ENCODE results near the gene DMRTB1. TPM values are rescaled to one million over a fixed set of nuclear protein-coding genes. Genes with fewer than 3 reads are reported as not detected.

DMRTB1 gene
- total RNA-seq, 1 experiment from 2014 or later = not detected

- POLR2A ChIA-PET (ENCODE audit: low non-redundant PET) = no interaction called here
- peaks cover 12% of the 10 kb centered on the region for H3K4me1 ChIP-seq (ENCODE audit: insufficient read depth, low read length, poor library complexity, severe bottlenecking)
- no TSS peak for BruUV-seq (replicated peaks)
- H3K27me3 ChIP-seq (replicated peaks; ENCODE audit: insufficient read depth, low read depth, low read length, poor library complexity) = no peaks in the 10 kb centered on the region
- intact Hi-C loops (cut with micrococcal nuclease; ENCODE audit: unreplicated experiment) = no loop called here
- no peaks in the 10 kb centered on the region for H3K36me3 ChIP-seq (ENCODE audit: insufficient read depth, low read length, poor library complexity, severe bottlenecking)
- no peaks in the 10 kb centered on the region for H3K9me3 ChIP-seq (ENCODE audit: low read depth, low read length, poor library complexity, severe bottlenecking)
- no peak overlapping the region for H3K27ac ChIP-seq (ENCODE audit: low read depth, low read length, poor library complexity, severe bottlenecking)
- no peak for TF ChIP-seq EZH2 (IDR thresholded peaks at IDR 0.05; ENCODE audit: borderline replicate concordance, low read depth, low read length, poor library complexity, severe bottlenecking)
- TF ChIP-seq CTCF (conservative IDR thresholded peaks at IDR 0.05; ENCODE audit: low read depth, low read length) = no peak
- CTCF ChIA-PET = interaction anchor here (0.6 to 0.8 kb wide), 2 partner anchors 13 to 68 kb away, joined by 8 read pairs; no protein-coding TSS in a partner anchor
- DNase-seq (ENCODE audit: low spot score) = no peak
- no peak overlapping the region for H3K4me3 ChIP-seq (ENCODE audit: low read depth, low read length, poor library complexity, severe bottlenecking)
Measured at GRCh38 chr1:53498555-53499131, 39.4 kb downstream of the DMRTB1 start.

DNA sequence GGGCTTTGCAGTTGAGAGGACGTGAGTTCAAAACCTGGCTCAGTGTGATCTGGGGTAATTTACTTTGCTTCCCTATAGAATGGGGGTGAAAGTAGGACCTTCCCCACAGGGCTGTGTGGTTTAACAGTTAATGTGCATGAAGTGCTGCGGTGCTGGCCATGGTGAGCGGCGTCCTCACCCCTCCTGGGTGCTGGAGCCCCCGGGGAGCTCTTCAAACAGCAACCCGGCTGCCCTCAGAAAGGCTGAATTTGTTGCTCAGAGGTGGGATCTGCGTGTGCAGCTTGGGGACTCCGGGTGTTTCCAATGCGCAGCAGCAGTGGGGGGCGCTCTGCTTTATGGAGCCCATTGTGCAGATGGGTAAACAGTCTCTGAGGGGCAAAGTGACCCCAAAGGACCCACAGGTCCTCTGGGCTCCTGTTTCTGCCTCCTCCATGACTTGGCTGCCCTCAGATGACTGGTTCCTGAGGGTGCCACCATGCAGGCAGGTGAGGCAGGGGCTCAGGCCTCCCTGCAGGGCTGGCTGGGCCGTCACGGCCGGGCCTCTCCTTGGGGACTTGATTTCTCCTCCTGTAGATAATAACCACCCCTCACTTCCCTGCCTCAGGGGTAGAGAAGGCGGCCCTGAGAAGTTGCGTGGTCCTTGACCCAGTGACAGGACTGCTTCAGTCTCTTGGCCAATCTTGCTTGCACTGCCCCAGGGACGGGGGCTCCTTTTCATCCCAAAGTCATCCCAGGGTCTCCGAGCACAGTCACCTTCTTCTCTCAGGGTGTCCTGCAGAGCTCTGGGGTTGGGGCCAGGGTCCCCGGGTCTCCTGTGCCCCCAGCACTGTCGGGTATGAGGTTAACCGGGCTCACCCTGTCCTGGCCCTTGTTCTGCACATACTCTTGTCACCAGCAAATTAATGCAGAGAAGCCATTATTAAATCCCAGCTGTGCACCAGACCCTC is 40.3 kb downstream of the DMRTB1 start:
- Histone ChIP-seq H3K4me3 (ENCODE audit: low read depth, low read length, poor library complexity, severe bottlenecking) (no peak overlapping the region), H3K4me1 (ENCODE audit: insufficient read depth, low read length, poor library complexity, severe bottlenecking) (peaks cover 12% of the 10 kb centered on the region), H3K36me3 (ENCODE audit: insufficient read depth, low read length, poor library complexity, severe bottlenecking) (no peaks in the 10 kb centered on the region), H3K27ac (ENCODE audit: low read depth, low read length, poor library complexity, severe bottlenecking) (no peak overlapping the region), H3K9me3 (ENCODE audit: low read depth, low read length, poor library complexity, severe bottlenecking) (no peaks in the 10 kb centered on the region), H3K27me3 (replicated peaks; ENCODE audit: insufficient read depth, low read depth, low read length, poor library complexity) (no peaks in the 10 kb centered on the region)
- no peak for TF ChIP-seq EZH2 (IDR thresholded peaks at IDR 0.05; ENCODE audit: borderline replicate concordance, low read depth, low read length, poor library complexity, severe bottlenecking)
- TF ChIP-seq CTCF (conservative IDR thresholded peaks at IDR 0.05; ENCODE audit: low read depth, low read length) = no peak
- no TSS peak for BruUV-seq (replicated peaks)
- ChIA-PET POLR2A (ENCODE audit: low non-redundant PET) (no interaction called here), CTCF (no interaction called here)
- intact Hi-C loops (cut with micrococcal nuclease; ENCODE audit: unreplicated experiment) = no loop called here
- DNase-seq (ENCODE audit: low spot score) = no peak

GRCh38 chr1:53500204-53501064 is 41.2 kb downstream of the DMRTB1 start:
- intact Hi-C loops (cut with micrococcal nuclease; ENCODE audit: unreplicated experiment) = no loop called here
- Histone ChIP-seq H3K4me3 (ENCODE audit: low read depth, low read length, poor library complexity, severe bottlenecking) (no peak overlapping the region), H3K9me3 (ENCODE audit: low read depth, low read length, poor library complexity, severe bottlenecking) (no peaks in the 10 kb centered on the region), H3K4me1 (ENCODE audit: insufficient read depth, low read length, poor library complexity, severe bottlenecking) (peaks cover 12% of the 10 kb centered on the region), H3K27ac (ENCODE audit: low read depth, low read length, poor library complexity, severe bottlenecking) (no peak overlapping the region), H3K27me3 (replicated peaks; ENCODE audit: insufficient read depth, low read depth, low read length, poor library complexity) (no peaks in the 10 kb centered on the region), H3K36me3 (ENCODE audit: insufficient read depth, low read length, poor library complexity, severe bottlenecking) (no peaks in the 10 kb centered on the region)
- TF ChIP-seq CTCF (conservative IDR thresholded peaks at IDR 0.05; ENCODE audit: low read depth, low read length) (no peak), EZH2 (IDR thresholded peaks at IDR 0.05; ENCODE audit: borderline replicate concordance, low read depth, low read length, poor library complexity, severe bottlenecking) (no peak)
- ChIA-PET CTCF (no interaction called here), POLR2A (ENCODE audit: low non-redundant PET) (no interaction called here)
- BruUV-seq (replicated peaks) = no TSS peak
- peak; percentile 12 for DNase-seq (ENCODE audit: low spot score)
